GM21576 (cell line): ENCODE measurements around the gene ZNF214.

ENCODE experiments used
- ATAC-seq: cut with Tn5 transposase; IDR thresholded peaks from one replicate; pipeline ENCODE4 v1.9.1; 2021; ENCODE audit warnings: mild to moderate bottlenecking, moderate library complexity; ENCODE audit not compliant: unreplicated experiment

Gene ZNF214

DNA sequence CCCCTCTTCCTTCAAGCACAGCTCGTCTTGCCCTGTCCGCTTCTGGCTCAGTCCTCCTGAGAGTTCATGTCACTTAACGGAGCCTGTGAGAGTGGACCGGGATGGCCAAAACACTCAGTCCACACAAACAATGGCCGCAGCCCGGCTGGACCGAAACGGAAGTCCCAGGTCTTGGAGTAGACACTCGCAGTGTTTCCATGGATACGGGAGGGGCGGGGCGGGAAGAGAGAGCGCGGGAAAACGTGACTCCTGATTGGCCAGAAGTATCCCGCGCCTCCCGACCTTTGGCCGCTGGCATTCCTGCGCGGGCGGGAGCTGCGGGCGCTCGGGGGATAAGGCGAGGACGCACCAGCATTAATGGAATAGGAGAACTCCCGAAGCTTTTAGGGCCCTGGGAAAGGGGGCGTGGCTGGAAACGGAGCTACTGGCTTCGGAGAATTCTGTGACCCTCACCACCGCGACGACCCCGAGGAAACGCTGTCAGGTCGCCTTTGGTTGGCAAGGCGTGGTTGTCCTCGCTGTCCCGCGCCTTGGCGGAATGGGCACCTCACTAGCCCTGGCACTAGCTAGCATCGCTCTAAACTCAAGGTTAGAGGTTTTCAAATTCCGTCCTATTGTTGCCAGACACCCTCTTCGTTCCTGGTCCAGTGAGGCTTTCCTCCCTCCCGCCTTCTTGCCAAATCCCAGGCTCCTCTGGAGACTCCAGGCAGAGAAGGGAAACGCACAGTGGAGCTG is at the start of gene ZNF214, which contains the start of gene NLRP14:
Gene ZNF214 (minus strand): TSS at position 164 of the 735 bp plus-strand sequence. CDS start 17,511 bp downstream, outside the sequence.
Gene NLRP14 (plus strand): TSS at position 297 of the 735 bp plus-strand sequence. CDS start 18,108 bp downstream, outside the sequence.
- ATAC-seq = no peak

GRCh38 chr11:7062534-7062933 is 42.4 kb upstream of the ZNF214 start:
- ATAC-seq = no peak

GRCh38 chr11:7060868-7061267 is 40.7 kb upstream of the ZNF214 start:
- no peak for ATAC-seq

DNA sequence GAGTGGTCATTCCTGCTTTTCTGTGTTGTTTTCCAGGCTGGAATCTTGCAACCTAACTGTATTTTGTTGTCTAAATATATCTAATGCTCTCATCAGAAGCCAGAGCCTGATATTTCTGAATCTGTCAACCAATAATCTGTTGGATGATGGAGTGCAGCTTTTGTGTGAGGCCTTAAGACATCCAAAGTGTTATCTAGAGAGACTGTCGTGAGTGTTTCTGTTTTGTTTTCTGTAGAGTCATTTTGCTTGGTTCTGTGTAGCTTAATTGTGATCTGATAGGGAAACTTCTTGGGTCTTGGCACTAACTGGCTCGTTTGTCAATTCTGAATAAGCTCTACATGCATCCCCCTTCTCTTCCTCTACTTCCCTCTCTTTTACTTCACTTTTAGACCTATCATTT is 37.5 kb upstream of the ZNF214 start:
- no peak for ATAC-seq

DNA sequence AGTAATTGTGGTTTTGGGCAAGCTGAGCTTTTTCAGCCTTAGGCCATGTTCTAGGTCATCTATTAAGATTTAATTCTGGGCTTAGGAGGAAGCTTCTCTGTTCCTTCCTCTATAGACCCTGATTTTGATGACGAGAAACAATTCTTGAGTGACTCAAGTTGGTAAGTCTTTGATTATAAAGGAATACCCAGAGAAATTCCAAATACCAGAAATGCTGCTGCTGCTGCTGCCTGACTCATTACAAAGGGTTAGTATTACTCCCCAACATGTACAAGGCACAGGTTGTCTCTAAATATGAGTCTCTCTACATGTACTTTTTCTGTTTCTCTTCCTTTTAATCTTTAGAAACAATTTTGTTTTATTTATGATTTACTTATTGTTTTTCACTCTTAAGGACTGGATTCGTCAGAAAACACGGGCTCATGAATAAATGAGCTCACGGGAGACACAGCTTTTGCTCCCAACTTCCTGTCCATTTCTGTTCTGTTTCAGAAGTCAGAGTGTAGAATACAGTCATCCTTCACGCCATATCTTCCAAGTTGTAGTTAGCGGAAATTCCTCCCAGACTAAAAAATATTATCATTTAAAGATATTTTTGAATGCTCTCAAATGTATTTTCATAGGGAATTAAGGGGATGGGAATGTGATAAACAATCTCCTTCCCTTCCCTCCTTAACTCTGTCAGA is 36.8 kb upstream of the ZNF214 start:
- ATAC-seq = no peak

- no peak for ATAC-seq
Observed at GRCh38 chr11:7050191-7050590, 30.0 kb upstream of the ZNF214 start.

GRCh38 chr11:7046474-7047175 is 26.5 kb upstream of the ZNF214 start:
- no peak for ATAC-seq

- no peak for ATAC-seq
Observed at GRCh38 chr11:7034019-7034418, 13.9 kb upstream of the ZNF214 start.

- ATAC-seq = no peak
Observed at GRCh38 chr11:7032692-7033091, 12.5 kb upstream of the ZNF214 start.

DNA sequence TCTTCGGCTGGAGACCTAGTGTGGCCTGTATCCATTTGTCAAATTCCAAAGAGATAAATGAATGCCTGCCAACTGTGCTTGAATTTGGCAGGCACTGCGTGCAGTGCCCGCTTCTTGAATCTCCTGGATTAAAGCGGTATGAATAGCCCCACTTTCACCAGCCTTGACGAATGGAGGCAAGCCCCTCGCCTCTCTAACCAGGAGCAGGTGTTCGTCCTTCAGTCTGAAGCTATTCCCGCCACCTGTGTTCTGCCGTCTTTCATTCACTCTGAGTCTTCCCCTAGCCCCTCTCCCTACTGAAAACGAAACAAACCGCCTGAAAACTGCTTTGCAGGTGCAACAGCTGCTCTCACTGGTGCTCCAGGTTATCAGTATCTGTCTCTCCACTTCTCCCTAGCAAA is 11.3 kb upstream of the ZNF214 start:
- ATAC-seq = no peak

GRCh38 chr11:7030836-7031235 is 10.7 kb upstream of the ZNF214 start:
- no peak for ATAC-seq

DNA sequence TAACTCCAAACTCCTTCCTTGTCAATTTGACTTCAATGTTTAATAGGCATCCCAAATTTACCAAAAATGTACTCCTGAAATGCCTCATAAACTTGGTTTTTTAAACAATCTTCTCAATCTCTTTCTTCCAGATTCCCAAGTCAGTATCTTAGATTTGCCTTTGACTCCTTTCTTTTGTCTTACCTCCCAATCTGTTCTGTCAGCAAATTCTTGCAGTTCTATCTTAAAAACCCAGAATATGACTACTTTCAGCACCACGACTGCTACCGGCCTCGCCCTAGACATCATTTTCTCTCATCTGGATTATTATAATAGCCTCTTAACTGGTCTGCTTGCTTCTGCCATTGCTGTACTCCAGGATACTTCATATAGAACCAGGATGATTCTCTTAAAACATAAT is 8.0 kb upstream of the ZNF214 start:
- ATAC-seq = no peak

DNA sequence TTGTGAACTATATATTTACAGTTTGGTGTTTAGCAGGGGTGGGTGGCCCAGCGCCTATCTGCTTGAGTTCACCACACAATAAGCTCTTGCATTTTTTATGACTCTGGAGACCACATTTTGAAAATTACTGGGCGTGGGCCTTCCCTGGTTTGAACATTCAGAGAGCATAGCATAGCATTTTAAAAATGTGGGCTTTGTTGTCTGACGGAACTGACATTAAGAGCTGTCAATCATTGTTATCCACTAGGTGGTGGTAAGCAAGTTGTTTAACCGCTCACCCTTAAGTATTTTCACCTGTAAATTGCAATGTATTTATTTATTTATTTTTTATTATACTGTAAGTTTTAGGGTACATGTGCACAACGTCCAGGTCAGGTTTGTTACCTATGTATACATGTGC is 1.2 kb upstream of the ZNF214 start:
- no peak for ATAC-seq

GRCh38 chr11:7019500-7020182 is 505 bp downstream of the ZNF214 start:
- ATAC-seq = no peak

GRCh38 chr11:7016011-7016410 is 4.1 kb downstream of the ZNF214 start:
- no peak for ATAC-seq

- no peak for ATAC-seq
Observed at GRCh38 chr11:7014118-7014517, 6.0 kb downstream of the ZNF214 start.

- ATAC-seq = no peak
Observed at GRCh38 chr11:7004482-7004881, 15.7 kb downstream of the ZNF214 start.

GRCh38 chr11:6995703-6996102 is 24.4 kb downstream of the ZNF214 start:
- no peak for ATAC-seq

- ATAC-seq = no peak
Observed at GRCh38 chr11:6992457-6993417, 27.4 kb downstream of the ZNF214 start.

GRCh38 chr11:6992026-6992425 is 28.1 kb downstream of the ZNF214 start:
- ATAC-seq = no peak
